CD4-positive, alpha-beta T cell treated with Interleukin-17A for 4 hours (primary cell): ENCODE results near the gene RRAGD.
"Not testable (repeated sequence)": the region's sequence is repeated elsewhere in the genome, so short reads cannot be mapped to it uniquely, and the experiment has no call there.

Experiments used
- DNase-seq: peaks from one replicate; pipeline ENCODE4 v3.0.0-alpha.2; 2020; ENCODE audit warnings: mixed read lengths

Gene RRAGD

DNA sequence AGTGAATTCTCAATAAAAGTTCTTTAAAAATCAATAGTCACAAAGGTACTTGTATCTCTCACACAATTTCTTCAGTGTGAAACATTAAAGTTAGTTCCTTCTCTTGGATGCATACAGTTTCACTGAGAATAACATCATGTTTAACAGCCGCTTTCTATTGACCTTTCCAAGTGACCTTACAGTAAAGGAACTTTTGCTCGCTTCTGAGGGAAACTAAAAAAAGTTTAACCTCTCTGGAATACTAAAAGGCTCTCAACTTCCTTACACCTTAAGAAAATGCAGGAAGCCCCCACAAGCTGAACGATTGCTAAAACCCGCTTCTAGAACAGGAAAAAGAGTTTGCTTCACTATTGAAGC is 1.3 kb downstream of the RRAGD start:
- no peak for DNase-seq

DNA sequence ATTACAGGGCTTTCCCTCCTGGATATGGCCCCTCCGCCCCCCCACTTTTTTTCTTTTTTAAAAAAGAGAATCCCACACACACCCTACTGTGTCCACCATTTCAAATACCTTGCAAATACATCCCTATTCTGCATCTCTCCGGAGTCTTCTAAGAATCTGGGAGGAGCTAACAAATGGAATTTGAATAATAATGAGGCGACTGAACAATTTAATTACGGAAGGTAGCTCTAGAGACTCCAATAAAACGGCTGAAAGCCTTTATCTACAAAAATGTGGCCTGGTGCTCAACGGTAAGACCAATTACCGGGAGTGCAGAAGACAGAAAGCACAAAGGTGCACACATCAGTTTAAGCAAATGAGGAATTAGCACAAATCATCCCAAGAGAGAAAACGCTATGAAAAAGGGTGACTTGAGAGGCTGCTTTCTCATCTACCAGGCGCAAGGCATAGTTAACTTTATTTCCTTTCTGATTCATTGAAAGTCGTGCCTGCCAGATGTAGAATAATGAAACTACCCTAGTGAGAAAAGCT is 1.8 kb downstream of the RRAGD start:
- DNase-seq: no peak

DNA sequence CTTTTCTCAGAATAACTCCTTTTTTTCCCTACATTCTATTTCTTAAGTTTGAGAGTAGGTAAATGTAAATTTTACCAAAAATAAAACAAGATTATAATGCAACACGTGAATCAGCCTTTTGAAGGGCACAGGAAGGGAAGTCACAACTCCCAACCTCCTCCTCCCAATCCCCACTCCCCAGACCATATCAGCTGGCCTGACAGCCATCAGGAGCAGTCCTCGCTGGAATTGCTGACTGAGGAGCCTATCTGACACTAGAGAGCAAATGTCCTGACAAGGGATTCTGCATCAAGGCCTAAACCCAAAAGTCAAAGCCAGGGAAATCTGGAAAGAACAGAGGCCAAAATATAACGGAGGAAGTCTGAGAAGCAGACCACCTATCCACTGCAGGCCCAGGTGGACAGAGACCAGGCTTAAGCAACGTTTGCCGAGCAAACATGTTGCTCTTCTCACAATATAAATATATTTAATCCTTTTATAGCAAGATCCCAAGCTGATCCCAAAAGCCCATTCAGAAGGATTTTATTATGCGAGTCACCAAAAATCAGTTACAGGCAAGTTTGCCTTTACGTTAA is 2.5 kb downstream of the RRAGD start:
- no peak for DNase-seq

DNA sequence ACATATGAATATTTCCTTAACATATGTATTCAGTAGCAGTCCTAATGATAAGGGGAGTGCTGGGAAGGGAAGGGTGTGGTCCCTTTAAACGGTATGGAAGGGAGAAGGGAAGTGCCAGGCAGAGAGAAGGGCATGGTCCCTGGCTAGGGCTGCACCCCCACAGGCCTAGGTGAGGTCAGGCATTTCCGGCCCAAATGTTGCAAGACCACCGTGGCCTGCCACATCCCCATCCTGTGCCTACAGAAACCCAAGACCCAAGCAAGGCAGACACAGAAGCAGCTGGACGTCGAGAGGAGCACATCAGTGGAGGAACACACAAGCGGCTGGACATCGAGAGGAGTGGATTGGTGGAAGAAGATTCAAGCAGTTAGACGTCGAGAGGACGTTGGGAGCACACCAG is 5.9 kb downstream of the RRAGD start:
- no peak for DNase-seq

DNA sequence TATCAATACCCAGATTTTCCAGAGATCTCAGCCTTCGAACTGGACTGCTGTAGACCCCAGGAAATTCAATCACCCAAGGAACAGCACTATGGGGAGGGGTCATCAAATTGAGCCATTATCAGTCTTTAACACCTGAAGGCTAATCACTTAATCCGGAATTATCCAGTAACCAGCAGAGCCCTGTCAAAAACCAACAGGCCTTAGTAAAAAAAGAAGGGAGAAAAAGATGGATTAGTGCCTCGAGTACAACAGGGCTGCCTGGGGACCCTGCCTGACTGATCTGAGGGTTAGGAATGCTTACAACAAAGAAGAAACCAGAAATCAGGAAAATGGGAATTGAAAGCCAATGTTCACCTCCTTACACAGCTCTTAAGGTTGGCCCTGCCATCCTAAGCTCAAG is 7.6 kb downstream of the RRAGD start:
- DNase-seq: no peak

DNA sequence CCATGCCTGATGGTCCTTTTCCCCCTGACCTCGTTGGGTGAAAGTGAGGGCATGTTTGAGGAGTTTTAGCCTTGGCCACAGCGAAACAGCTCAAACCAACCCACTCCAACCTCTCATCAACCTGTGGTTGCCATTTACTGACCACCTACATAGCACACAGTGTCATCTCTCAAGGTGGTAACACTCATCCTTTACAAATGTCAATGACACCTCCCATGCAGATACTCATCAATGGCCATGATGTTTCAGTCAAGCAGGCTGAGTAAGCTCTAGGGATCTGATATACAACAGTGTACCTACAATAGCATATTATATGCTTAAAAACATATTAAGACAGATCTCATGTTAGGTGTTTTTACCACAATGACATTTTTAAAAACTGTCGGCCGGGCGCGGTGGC is 9.3 kb downstream of the RRAGD start:
- no peak for DNase-seq

DNA sequence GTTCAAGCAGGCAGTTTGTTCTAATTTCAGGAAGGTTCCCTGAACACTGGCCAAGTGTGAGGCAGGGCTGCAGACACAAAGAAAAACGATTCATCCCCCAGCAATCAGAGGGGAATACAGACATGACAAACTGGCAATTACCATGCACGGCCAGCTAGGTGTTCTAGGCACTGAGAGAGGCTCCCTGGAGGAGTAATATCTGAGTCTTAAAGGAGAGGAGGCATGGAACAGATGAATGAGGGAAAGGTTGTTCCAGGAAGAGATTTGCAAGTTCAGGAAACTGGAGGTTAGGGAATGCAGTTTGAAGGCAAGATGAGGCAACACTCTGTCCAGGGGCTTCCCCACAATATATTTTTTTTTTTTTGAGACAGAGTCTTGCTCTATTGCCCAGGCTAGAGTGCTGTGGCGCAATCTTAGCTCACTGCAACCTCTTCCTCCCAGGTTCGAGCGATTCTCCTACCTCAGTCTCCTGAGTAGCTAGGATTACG is 11.1 kb downstream of the RRAGD start:
- DNase-seq: no peak

DNA sequence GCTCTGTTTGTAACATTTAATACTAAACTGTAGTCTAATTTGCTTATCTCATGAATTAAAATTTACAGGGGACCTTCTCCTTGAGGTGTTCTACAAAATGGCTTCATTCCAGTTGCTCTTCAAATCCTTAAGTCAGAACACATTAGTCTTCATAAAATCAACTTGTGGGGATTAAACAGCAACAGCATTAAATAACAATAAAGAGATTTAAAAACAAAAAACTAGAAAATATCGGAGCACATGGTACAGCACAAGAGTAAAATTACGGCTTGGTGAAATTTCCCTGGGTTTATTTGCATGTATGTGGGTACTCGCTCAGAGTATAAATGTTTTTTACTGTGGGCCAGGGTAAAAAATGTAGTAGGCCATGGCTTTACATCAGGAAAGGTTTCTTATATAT is 12.0 kb downstream of the RRAGD start:
- DNase-seq: no peak

DNA sequence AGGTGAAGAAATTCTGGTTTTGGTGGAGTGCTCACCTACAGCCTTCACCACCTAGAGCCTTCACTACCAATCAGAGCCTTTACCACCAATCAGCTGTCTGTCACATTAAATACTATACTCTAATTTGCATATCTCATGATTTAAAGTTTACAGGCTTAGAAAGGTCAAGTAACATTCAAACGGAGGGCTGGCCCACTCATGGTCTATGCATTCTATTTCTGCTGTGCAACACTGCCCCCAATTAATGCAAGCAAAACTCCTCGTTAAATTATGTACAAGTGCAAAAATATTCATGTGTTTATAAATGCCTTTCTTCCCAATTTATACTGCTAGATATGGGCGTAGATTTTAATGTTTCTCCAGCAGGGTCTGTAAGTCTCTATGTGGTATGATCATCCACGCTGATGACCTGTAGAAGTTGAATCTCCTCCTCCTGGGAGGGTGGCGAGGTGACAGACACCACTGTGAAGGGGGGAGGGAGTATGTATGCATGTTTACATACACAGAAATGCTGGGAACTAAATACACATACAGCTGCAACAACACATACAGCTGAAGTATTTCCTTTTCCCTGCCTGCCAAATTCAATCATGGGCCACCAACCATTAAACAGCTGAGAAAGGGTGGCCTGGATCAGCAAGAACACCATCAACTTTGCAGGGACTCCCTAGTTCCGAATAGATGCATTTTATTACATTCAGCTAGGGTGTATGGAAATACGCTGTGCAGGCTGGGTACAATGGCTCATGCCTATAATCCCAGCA is 13.1 kb downstream of the RRAGD start:
- no peak for DNase-seq

DNA sequence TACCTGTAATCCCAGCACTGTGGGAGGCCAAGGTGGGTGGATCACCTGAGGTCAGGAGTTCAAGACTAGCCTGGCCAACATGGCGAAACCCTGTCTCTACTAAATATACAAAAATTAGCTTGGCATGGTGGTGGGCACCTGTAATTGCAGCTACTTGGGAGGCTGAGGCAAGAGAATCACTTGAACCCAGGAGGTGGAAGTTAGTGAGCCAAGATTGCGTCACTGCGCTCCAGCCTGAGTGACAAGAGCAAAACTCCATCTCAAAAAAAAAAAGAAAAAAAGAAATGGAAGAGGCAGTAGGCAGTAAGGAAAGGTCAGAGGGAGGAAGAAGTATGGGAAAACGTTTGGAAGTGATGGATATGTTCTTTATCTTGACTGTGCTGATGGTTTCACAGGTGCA is 14.2 kb downstream of the RRAGD start:
- not testable (repeated sequence) for DNase-seq

DNA sequence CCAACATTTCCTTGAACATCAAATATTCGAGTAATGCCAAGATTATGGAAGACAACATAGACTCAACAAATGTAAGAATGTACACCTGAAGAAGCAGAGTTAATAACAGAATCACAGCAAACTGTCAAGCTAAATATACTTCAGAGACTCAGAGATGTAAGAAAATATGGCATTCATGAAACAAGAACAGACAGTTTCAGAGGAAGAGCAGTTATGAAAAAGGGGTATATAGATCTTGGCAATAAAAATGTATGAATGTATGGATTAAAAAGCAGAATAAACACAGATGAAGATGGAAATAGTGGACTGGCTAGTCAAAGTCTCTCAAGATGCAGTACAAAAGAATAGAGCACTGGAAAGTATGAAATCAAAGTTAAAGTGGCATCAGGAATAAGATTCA is 18.4 kb downstream of the RRAGD start:
- no peak for DNase-seq

DNA sequence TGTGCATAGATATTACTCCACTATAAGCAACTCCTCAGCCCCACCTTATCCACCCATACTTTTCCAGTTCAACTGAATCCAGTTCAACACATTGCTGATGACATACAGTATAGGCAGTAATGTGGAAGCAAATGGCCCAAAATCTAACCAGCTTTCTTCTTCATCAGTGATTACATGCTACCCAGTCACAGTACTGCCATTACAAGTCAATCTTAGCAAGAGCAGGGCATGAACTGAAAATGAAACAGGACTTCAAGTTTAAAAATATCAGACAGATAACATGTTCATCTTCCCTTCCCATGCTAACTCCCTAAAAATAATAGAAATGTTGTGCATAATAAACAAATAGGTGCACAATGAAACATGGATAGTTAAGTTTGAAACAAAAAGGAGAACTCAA is 19.2 kb downstream of the RRAGD start:
- no peak for DNase-seq

DNA sequence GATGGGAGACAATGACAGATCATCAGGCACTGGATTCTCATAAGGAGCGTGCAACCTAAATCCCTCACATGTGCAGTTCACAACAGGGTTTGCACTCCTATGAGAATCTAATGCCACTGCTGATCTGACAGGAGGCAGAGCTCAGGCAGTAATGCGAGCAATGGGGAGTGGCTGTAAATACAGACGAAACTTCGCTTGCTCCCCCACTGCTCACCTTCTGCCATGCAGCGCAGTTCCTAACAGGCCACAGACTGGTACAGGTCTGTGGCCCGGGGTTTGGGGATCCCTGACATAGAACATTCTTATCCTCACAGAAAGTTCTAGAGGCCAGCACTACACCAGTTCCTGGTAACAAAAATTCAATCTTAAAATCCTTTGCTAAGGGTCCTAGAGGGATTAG is 23.2 kb downstream of the RRAGD start:
- DNase-seq: no peak

DNA sequence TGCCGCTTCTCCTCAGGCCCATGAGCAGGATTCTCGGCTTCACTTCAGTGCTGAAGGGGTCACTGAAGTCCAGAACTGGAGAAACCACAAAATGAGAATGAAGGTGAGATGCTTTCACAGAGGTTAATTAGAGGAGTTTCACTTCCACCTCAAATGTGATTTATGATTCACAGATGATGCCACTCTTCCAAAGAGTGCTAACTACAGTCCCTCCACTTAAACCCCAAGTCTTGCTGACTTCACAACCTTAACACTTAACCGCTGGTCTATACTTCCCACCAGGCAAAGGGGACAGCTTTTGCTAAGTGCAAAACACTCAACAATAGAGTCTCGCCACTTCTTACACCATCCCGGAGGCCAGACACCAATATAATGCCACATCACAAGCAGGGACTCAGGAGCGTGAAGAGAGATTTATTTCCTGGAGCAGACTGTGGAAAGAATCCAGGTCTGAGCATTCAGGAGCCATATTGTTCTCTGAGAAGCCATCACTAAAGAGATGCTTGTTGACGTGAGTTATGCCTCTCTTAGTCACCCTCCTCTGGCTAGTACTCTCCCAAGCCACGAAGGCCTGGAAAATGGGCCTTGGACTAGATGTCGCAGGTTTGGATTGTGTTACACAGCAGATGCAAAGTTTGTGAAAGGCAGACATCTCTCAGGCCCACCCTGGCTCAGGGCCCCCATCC is 24.4 kb downstream of the RRAGD start:
- DNase-seq: no peak

DNA sequence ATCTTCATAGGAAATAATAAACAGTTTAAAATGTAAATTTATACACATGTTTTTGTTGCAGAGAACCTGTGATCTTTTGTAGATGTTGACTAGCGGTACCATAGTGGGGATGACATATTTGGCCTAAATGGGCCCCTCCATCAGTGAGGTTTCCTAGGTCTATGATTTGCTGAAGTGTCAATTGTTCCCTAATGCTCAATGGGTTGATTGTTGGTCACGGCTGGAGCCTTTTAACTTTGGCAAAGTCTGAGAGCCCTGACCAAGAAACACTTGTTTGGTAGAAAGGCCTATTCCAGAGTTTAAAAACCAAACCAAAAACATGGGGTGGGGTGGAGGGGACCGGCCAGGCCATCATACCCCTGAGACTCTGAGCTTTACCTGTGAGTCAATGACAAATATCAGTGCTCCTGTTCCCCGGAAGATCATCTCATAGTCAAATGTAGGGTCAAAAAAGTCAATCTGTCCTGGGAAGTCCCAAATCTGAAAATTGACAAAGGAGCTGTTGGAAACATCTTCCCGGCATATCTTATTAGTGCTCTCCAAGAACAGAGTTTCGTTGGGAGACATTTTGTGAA is 25.1 kb downstream of the RRAGD start:
- DNase-seq: no peak

DNA sequence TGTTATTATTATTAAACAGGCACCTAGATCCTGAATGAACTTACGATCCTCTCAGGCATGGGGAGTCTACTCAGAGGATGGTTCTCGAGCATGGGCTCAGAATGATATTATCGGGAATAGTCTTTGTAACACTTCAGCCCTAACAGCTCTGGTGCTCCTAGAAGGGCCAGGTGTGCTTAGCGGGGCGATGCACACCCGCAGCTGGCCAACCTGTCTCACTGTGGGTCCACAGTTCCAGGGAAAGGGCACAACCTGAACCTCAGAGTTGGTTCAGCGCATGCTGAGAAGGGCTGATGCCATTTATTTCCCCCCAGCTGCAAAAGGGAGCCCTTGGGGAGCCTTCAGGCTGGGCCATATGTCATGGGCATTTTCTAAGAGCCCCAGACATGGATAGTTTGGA is 26.2 kb downstream of the RRAGD start:
- no peak for DNase-seq

DNA sequence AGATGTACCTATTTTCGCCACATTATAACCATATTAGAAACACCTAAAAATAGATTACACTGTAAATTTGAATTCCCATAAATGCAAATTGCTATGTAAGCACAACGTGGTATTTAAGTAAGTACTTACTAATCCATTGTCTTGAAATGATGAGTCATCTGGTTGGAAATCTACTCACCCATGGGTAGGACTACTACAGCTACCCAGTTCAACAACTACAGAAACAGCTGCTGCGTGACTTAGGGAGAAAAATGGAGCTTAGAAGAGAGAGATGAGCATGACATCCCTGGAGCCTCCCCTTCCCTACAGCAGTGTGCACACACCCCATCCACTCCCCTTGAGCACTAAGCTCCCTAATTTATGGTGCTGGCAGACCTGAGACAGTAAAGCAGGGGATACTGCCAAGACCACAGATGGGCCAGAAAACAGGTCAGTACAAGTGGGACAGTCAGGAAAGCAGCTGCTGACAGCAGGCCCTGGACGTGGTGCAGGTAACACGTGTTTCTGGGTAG is 26.9 kb downstream of the RRAGD start:
- no peak for DNase-seq

DNA sequence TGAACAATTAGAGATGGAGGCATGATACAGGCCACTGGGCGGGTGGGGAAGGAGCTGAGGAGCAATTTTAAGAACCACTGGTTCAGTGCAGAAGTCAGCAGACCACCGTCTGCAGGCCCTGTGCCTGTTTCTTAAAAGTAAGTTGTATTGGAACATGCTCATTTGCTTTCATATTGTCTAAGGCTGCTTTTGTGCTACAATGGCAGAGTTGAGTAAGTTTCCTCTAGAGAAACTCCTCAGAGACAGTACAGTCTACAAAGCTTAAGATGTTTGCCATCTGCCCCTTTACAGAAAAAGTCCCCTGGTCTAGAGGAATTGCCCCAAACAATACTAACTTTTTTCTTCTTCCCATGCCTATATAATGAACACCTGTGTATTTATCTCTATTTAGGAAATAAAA is 31.0 kb downstream of the RRAGD start:
- no peak for DNase-seq

DNA sequence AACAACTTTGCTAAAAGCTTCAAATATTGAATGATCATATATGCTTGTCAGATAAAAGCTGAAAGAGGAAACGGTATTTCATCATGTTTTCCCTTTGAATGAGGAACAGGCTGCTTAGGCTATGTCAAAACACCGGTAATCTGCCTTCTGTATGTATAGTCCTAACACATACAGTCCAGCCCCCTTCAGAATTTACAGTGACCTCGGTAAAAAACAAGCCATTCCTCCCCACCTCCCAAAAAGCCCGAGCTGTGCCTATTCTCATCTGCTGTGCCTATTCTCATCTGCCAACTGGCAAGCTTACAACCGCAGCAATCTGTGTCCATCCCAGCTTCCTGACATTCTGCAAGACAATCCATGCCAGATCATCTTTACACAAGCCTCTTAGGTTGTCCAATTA is 32.8 kb downstream of the RRAGD start:
- DNase-seq: no peak

DNA sequence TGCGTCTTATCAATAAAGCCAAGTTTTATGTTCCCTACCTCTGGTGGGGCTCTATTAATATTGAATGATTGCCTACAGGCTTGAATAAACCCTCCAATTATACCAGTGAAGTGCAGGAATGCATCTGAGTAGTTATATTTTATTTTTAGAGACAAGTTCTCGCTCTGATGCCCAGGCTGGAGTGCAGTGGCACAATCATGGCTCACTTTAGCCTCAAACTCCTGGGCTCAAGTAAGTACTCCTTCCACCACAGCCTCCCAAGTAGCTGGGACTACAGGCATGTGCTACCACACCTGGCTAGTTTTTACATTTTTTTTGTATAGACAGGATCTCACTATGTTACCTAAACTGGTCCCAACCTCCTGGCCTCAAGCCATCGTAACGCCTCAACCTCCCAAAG is 33.4 kb downstream of the RRAGD start:
- DNase-seq: no peak

DNA sequence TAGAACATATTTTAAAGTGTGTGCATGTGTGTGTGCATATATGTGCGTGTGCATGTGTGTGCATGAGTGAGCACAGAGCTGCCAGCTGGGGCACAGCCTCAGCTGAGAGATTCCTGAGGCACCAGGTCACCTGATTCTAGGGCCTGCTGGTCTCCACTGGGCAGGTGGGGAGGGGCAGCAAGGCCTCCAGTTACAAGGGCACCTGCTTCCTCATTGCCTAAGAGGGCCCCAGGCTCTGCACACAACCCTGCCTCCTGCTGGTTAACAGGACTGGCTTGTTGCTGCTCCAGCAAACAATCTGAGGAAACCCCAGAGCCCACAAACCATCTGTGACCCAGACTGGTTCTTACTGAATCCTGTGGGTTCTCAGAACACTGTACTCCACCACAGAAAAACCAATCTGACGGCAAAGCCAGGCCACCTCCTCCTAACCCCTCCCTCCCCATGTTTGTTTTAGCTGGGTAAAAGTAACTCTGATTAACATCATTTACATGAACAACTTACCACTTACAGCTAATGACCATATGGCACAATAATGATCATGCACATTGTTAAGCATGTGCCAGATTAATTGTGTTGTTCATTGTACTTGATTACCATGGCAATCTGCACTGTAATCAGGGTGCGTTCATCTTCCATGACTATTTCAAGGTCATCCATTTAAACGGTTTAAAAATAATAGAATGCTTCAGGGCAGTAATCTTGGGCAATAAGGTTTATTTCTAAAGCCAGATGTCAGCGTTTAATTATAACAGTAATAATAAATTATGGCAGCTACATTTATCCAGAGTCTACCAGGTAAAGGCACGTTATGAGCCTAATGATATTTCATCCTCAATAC is 36.4 kb downstream of the RRAGD start:
- DNase-seq: peak; percentile 51

DNA sequence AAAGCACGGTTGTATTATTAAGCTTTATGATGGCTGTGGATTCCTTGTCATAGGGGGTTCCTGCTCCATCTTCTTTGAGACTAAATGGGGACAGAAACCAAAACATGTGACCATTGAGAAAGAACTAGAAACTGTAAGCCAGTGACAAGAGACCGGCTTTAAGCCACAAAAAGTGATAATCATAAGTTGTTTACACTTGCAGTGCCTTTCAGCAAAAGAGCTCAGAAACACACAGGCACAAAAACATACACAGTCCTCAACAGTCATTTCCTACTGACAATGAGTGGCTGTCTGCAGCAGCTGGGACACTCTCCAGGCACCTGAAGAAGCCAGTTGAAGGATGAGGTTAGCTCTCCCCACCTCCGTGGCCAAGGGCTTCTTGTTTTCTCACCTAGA is 39.6 kb downstream of the RRAGD start:
- DNase-seq: no peak
